ENCODE results near the gene FANCE.

The FANCE gene

GRCh38 chr6:35483893-35484645 is 31.9 kb downstream of the FANCE start:
- DNase-seq (ENCODE audit: low read depth, low spot score): no peak

- DNase-seq (ENCODE audit: low read depth, low spot score): no peak
These were observed 32.8 kb downstream of the FANCE start for GRCh38 chr6:35484921-35485392.

GRCh38 chr6:35485402-35485877 is 33.3 kb downstream of the FANCE start:
- DNase-seq (ENCODE audit: low read depth, low spot score): no peak

- DNase-seq (ENCODE audit: low read depth, low spot score): no peak
These were observed 34.1 kb downstream of the FANCE start for GRCh38 chr6:35486005-35486925.

- DNase-seq (ENCODE audit: low read depth, low spot score): no peak
These were observed 35.7 kb downstream of the FANCE start for GRCh38 chr6:35487658-35488516.

- no peak for DNase-seq (ENCODE audit: low read depth, low spot score)
These were observed 36.4 kb downstream of the FANCE start for GRCh38 chr6:35488517-35488862.

- DNase-seq (ENCODE audit: low read depth, low spot score): no peak
These were observed 36.9 kb downstream of the FANCE start for GRCh38 chr6:35489066-35489465.

GRCh38 chr6:35489995-35490791 is 38.1 kb downstream of the FANCE start:
- no peak for DNase-seq (ENCODE audit: low read depth, low spot score)

- no peak for DNase-seq (ENCODE audit: low read depth, low spot score)
These were observed 38.9 kb downstream of the FANCE start for GRCh38 chr6:35490821-35491557.

- DNase-seq (ENCODE audit: low read depth, low spot score): no peak
These were observed 39.6 kb downstream of the FANCE start for GRCh38 chr6:35491558-35492257.

- DNase-seq (ENCODE audit: low read depth, low spot score): no peak
These were observed 40.3 kb downstream of the FANCE start for GRCh38 chr6:35492258-35492973.

- no peak for DNase-seq (ENCODE audit: low read depth, low spot score)
These were observed 40.8 kb downstream of the FANCE start for GRCh38 chr6:35492974-35493284.

- no peak for DNase-seq (ENCODE audit: low read depth, low spot score)
These were observed 41.3 kb downstream of the FANCE start for GRCh38 chr6:35493307-35493983.

- DNase-seq (ENCODE audit: low read depth, low spot score): no peak
These were observed 42.0 kb downstream of the FANCE start for GRCh38 chr6:35494161-35494563.

- no peak for DNase-seq (ENCODE audit: low read depth, low spot score)
These were observed 43.3 kb downstream of the FANCE start for GRCh38 chr6:35495258-35496035.

- no peak for DNase-seq (ENCODE audit: low read depth, low spot score)
These were observed 44.1 kb downstream of the FANCE start for GRCh38 chr6:35496036-35496840.
